Measurements from ENCODE around the gene ENPP4. TPM values are rescaled to one million over a fixed set of nuclear protein-coding genes. Genes with fewer than 3 reads are reported as not detected.
A peak's percentile ranks its signal among the peaks of the same experiment; 100 is the strongest.
"Not testable (repeated sequence)": the region's sequence is repeated elsewhere in the genome, so short reads cannot be mapped to it uniquely, and the experiment has no call there.

ENPP4 gene
- total RNA-seq, 1 experiment from 2014 or later, result 12.6 TPM

DNA sequence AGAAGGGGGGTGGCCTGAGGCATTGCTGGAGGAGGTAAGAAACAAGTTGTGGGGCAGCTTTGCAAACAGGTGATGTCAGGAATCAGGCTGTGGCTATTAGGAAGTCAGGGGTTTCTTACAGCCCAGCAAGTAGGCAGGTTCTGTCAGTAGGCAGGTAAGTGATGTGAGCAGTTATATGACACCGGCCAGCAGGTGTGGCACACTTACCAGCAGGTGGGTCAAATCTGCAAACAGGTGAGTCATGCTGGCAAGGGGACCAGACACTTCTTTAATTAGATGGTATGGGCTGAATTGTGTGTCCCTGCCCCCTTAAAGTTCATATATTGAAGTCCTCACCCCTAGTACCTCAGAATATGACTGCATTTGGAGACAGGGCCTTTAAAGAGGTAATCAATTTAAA is 16.4 kb upstream of the ENPP4 start:
- DNase-seq (ENCODE audit: low read depth in 1 of 2, low spot score in 2 of 2), result no peak
- no peaks in the 10 kb centered on the region for H3K27me3 ChIP-seq (replicated peaks)

DNA sequence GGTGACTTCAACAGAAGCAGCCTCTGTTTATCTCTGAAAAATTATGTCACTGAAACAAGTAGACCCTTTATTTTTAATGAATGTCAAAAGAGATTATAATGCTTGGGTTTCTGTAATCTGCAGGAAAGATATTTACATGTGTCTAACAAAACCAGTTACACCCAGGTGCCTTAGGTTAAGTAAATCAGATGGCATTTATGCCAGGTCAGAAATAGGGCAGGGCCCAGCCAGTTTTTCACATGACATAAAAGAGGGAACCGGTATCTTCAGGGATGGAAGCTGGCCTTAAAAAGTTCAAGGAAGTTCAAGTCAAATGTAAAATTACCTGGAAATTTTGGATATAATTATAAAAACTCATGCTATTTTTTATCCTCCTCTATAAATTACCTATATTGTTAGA is 14.2 kb upstream of the ENPP4 start:
- Histone ChIP-seq H3K9me3 (replicated peaks) (no peaks in the 10 kb centered on the region), H3K4me1 (replicated peaks) (no peaks in the 10 kb centered on the region)
- DNase-seq (ENCODE audit: low read depth in 1 of 2, low spot score in 2 of 2), result no peak

More for the DNA sequence above, 16.4 kb upstream of the ENPP4 start:
- H3K9me3 ChIP-seq (replicated peaks), result no peaks in the 10 kb centered on the region
- H3K4me3 ChIP-seq, result no peak overlapping the region
- no peak overlapping the region for H3K27ac ChIP-seq
- no peaks in the 10 kb centered on the region for H3K36me3 ChIP-seq
- H3K4me1 ChIP-seq (replicated peaks), result no peaks in the 10 kb centered on the region

DNA sequence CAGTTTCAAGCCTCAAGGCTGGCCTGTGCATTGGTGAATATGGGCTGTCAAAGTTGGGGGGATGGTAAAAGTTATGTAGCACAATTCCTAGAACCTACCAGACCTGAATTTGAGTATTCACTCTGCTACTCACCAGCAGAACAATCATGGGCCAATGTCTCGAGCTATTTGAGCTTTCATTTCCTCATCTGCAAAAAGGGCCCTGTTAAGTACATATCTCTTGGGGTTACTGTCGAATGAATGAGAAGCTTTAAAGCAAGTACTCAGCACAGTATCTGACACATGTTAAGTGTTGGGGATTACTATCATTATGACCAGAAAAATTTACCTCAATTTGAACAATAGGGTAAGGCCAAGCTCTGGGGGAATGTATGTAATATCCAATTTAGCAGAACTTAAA is 13.5 kb upstream of the ENPP4 start:
- Histone ChIP-seq H3K9me3 (replicated peaks) (no peaks in the 10 kb centered on the region), H3K4me1 (replicated peaks) (no peaks in the 10 kb centered on the region), H3K4me3 (no peak overlapping the region), H3K27me3 (replicated peaks) (no peaks in the 10 kb centered on the region), H3K27ac (no peak overlapping the region), H3K36me3 (no peaks in the 10 kb centered on the region)
- DNase-seq (ENCODE audit: low read depth in 1 of 2, low spot score in 2 of 2), result no peak

More for the DNA sequence above, 14.2 kb upstream of the ENPP4 start:
- no peak overlapping the region for H3K27ac ChIP-seq
- no peak overlapping the region for H3K4me3 ChIP-seq
- H3K27me3 ChIP-seq (replicated peaks), result no peaks in the 10 kb centered on the region
- H3K36me3 ChIP-seq, result no peaks in the 10 kb centered on the region

DNA sequence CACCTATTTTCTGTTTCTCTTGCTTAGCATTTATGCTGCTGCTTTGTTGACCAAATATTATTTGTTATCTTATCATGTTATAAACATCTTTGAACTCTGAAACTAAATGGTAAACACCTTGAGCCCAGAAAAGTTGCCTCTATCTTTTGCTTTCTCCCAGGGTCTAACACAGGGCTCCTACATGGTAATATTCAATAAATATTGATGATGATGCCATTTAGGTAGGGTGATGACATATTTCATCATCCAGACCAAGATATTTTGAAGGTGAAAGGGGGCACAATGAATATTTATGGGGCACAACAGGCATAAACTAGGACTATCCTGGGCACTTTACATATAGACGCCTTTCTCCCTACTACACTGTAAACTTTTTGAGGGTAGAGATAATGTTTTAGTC is 11.6 kb upstream of the ENPP4 start:
- no peaks in the 10 kb centered on the region for H3K27me3 ChIP-seq (replicated peaks)
- no peak for DNase-seq (ENCODE audit: low read depth in 1 of 2, low spot score in 2 of 2)
- no peak overlapping the region for H3K4me3 ChIP-seq
- no peak overlapping the region for H3K27ac ChIP-seq
- no peaks in the 10 kb centered on the region for H3K4me1 ChIP-seq (replicated peaks)
- no peaks in the 10 kb centered on the region for H3K9me3 ChIP-seq (replicated peaks)
- no peaks in the 10 kb centered on the region for H3K36me3 ChIP-seq

DNA sequence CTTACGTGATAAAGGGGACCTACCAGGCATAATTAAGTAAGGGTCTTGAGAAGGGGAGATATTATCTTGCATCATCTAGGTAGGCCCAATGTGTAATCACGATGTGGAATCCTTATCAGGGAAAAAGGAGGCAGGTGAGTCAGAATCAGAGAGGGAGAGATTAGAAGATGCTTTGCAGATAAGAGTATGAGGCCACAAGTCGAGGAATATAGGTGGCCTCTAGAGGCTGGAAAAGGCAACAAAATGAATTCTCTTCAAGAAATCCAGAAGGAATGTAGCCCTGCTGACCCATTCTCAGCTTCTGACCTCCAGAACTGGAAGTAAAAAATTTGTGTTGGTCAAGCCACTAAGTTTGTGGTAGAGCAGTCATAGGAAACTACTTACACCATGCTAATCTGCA is 11.0 kb upstream of the ENPP4 start:
- no peaks in the 10 kb centered on the region for H3K36me3 ChIP-seq
- no peak overlapping the region for H3K27ac ChIP-seq
- no peak overlapping the region for H3K4me3 ChIP-seq
- no peaks in the 10 kb centered on the region for H3K9me3 ChIP-seq (replicated peaks)
- no peaks in the 10 kb centered on the region for H3K27me3 ChIP-seq (replicated peaks)
- DNase-seq (ENCODE audit: low read depth in 1 of 2, low spot score in 2 of 2), result no peak
- no peaks in the 10 kb centered on the region for H3K4me1 ChIP-seq (replicated peaks)

DNA sequence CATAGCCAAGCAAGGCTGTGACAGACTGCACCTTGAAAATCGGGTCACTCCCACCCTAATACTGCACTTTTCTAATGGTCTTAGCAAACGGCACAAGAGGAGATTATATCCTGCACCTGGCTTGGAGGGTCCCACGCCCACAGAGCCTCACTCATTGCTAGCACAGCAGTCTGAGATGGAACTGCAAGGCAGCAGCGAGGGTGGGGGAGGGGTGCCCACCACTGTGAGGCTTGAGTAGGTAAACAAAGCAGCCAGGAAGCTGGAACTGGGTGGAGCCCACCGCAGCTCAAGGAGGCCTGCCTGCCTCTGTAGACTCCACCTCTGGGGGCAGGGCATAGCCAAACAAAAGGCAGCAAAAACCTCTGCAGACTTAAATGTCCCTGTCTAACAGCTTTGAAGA is 10.1 kb upstream of the ENPP4 start:
- not testable (repeated sequence) for DNase-seq (ENCODE audit: low read depth in 1 of 2, low spot score in 2 of 2); H3K9me3 ChIP-seq (replicated peaks); H3K4me3 ChIP-seq; H3K36me3 ChIP-seq; H3K27me3 ChIP-seq (replicated peaks); H3K27ac ChIP-seq; H3K4me1 ChIP-seq (replicated peaks)

DNA sequence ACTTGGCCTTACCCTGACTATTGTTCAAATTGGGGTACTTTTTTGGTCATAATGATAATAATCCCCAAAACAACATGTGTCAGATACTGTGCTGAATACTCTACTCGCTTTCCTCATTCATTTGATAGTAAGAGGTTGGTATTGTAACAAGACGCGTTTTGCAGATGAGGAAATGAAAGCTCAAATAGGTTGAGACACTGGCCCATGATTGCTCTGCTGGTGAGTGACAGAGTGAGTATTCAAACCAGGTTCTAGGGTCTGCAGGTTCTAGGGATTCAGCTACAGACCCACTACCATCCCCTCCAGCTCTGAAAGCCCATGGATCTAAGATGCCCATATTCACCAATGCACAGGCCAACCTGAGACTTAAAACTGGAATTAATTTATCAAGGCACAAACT is 1.3 kb upstream of the ENPP4 start:
- no peak for DNase-seq (ENCODE audit: low read depth in 1 of 2, low spot score in 2 of 2)

DNA sequence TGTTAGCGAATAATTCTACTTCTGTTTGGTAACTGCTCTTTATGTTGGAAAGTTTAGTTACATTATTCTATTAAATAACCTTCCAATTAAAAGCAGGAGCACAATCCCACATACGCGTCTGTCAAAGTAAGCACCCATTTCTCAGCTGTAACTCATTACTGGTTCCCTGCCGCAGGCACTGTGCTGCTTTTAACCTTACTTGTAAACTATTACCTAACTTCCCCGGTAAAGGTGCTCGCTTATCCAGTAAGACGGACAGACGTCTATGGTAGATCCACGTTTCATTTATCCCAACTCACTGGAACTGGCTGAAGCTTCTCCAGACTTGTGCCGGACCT is 529 bp upstream of the ENPP4 start:
- Histone ChIP-seq H3K36me3 (no peaks in the 10 kb centered on the region), H3K4me3 (peak overlapping the region; percentile 49), H3K27me3 (replicated peaks) (peaks cover 8% of the 10 kb centered on the region; the same call in 1 of the 2 replicates), H3K27ac (no peak overlapping the region), H3K9me3 (replicated peaks) (no peaks in the 10 kb centered on the region), H3K4me1 (replicated peaks) (peaks cover 4% of the 10 kb centered on the region)
- no peak for DNase-seq (ENCODE audit: low read depth in 1 of 2, low spot score in 2 of 2)

More for the DNA sequence above, 1.3 kb upstream of the ENPP4 start:
- no peaks in the 10 kb centered on the region for H3K9me3 ChIP-seq (replicated peaks)
- H3K27me3 ChIP-seq (replicated peaks), result peaks cover 8% of the 10 kb centered on the region; the same call in 1 of the 2 replicates
- H3K4me3 ChIP-seq, result no peak overlapping the region
- no peaks in the 10 kb centered on the region for H3K36me3 ChIP-seq
- H3K4me1 ChIP-seq (replicated peaks), result peaks cover 4% of the 10 kb centered on the region
- H3K27ac ChIP-seq, result no peak overlapping the region

DNA sequence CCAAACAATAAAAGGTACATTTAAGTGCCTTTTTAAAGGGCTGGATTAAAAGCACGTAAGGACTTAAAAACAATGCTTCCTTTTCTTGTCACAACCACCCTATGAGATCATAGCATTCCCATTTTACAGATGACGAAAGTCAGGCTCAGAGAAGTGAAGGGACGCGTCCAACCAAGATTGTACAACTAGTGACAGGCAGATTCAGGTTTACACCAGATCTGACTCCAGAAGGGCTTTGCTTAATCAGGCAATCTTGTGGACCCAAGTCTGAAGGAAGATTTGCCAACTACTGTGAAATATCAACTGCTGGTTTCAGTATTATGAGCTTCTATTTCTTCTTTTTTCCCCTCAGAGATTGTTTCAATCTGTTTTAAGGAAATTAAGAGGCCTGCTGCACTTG is 877 bp downstream of the ENPP4 start:
- Histone ChIP-seq H3K36me3 (no peaks in the 10 kb centered on the region), H3K27ac (no peak overlapping the region), H3K9me3 (replicated peaks) (no peaks in the 10 kb centered on the region), H3K4me1 (replicated peaks) (peaks cover 4% of the 10 kb centered on the region), H3K4me3 (no peak overlapping the region; the same call in 1 of the 2 replicates), H3K27me3 (replicated peaks) (peaks cover 8% of the 10 kb centered on the region; the same call in 1 of the 2 replicates)
- DNase-seq (ENCODE audit: low read depth in 1 of 2, low spot score in 2 of 2), result no peak

DNA sequence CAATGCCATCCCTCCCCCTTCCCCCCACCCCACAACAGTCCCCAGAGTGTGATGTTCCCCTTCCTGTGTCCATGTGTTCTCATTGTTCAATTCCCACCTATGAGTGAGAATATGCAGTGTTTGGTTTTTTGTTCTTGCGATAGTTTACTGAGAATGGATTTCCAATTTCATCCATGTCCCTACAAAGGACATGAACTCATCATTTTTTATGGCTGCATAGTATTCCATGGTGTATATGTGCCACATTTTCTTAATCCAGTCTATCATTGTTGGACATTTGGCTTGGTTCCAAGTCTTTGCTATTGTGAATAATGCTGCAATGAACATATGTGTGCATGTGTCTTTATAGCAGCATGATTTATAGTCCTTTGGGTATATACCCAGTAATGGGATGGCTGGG is 1.5 kb downstream of the ENPP4 start:
- not testable (repeated sequence) for H3K27ac ChIP-seq; H3K36me3 ChIP-seq; H3K27me3 ChIP-seq (replicated peaks); H3K9me3 ChIP-seq (replicated peaks); DNase-seq (ENCODE audit: low read depth in 1 of 2, low spot score in 2 of 2); H3K4me1 ChIP-seq (replicated peaks); H3K4me3 ChIP-seq

DNA sequence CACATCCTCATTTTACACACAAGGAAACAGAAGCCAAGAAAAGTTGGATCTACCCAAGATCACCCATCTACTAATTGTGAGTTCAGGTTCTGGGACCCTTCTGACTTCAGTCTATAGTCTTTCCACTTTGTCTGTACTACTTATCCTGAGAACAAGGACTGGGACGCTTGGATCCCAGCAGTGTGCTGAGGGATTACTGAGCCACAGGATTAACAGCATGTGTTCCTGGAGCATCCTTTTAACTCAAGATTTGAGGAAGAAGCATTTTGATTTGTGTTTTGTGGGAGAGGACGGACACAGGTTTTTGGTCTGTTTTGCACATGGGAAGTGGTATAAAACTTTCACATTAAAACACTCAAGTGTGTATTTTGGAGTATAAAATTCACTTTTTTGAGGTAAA is 4.4 kb downstream of the ENPP4 start:
- H3K9me3 ChIP-seq (replicated peaks), result no peaks in the 10 kb centered on the region
- H3K4me1 ChIP-seq (replicated peaks), result peaks cover 4% of the 10 kb centered on the region
- no peaks in the 10 kb centered on the region for H3K36me3 ChIP-seq
- H3K27ac ChIP-seq, result no peak overlapping the region
- no peak for DNase-seq (ENCODE audit: low read depth in 1 of 2, low spot score in 2 of 2)
- no peak overlapping the region for H3K4me3 ChIP-seq
- H3K27me3 ChIP-seq (replicated peaks), result 0 out of 2 replicates have a peak, but pooled peaks cover 2% of the 10 kb centered on the region

DNA sequence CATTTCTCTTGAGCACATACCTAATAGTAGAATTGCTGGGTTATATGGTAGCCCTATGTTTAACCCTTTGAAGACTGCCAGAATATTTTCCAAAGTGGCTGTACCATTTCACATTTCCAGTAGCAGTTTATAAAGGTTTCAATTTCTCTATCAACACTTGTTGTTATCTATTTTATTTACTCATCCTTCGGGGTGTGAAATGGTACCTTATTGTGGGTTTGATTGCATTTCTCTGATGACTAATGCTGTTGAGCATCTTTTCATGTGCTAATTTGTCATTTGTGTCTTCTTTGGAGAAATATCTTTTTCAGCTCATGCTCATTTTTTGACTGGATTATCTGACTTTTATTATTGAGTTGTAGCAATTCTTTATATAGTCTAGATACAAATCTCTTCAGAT is 5.4 kb downstream of the ENPP4 start:
- no peak for DNase-seq (ENCODE audit: low read depth in 1 of 2, low spot score in 2 of 2)
- no peak overlapping the region for H3K27ac ChIP-seq
- H3K9me3 ChIP-seq (replicated peaks), result no peaks in the 10 kb centered on the region
- H3K36me3 ChIP-seq, result no peaks in the 10 kb centered on the region
- H3K4me3 ChIP-seq, result no peak overlapping the region
- H3K27me3 ChIP-seq (replicated peaks), result 0 out of 2 replicates have a peak, but pooled peaks cover 2% of the 10 kb centered on the region
- no peaks in the 10 kb centered on the region for H3K4me1 ChIP-seq (replicated peaks)

DNA sequence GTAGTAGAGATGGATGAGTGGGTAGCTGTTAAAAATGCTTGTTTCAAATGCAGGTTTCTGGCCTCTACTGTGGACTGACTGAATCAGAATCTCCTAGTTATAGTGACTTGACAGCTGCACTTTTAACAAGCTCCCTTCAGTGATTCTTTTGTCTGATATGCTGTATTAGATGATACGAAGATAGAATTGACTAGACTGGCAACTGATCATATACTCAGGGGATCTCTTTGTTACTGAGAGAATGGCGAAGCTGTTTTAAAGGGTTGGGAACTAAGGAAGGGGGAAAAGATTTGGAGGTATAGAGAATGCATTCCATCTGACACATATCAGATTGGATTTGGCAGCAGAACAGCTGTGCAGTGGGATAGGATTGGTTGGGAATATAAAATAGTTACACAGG is 7.0 kb downstream of the ENPP4 start:
- Histone ChIP-seq H3K36me3 (no peaks in the 10 kb centered on the region), H3K9me3 (replicated peaks) (no peaks in the 10 kb centered on the region), H3K27me3 (replicated peaks) (no peaks in the 10 kb centered on the region), H3K4me3 (no peak overlapping the region), H3K27ac (no peak overlapping the region), H3K4me1 (replicated peaks) (no peaks in the 10 kb centered on the region)
- no peak for DNase-seq (ENCODE audit: low read depth in 1 of 2, low spot score in 2 of 2)

DNA sequence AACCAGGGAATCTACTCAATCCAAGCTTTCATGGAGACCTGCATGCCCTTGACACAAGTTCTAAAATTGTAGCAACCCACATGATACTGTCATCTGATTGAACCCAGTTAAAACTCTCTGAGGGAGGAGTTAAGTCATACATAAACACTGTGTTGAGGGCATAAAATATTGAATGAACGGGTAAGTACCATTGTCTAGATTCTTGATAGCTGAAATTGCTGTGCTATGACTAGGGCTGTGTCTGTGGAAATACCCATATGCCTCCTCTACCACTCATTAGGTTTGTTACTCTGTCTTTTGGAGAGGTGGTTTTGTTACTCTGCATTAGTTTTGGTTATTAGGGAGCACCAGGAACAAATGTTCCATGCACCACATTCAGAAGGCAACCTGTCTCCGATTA is 7.6 kb downstream of the ENPP4 start:
- Histone ChIP-seq H3K27me3 (replicated peaks) (no peaks in the 10 kb centered on the region), H3K4me1 (replicated peaks) (no peaks in the 10 kb centered on the region), H3K27ac (no peak overlapping the region)

DNA sequence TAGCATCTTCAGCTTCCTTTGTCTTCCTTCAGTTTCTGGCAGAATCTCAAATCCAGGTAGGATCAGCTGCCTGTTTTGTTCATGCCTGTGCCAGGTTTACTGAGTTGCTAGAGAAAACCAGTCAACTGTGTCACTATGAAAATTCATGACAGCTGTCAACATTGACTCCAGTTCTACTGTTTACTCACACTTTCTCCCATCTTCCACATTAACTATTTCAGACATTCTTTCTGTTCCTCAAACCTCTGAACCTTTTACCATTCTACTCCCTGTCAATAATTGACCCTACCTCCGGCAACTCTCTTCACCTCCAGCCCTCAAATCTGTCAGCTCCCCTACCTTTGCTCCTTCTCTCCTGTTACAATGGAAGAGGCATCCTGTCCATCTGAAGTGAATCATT is 8.5 kb downstream of the ENPP4 start:
- no peak for DNase-seq (ENCODE audit: low read depth in 1 of 2, low spot score in 2 of 2)
- no peaks in the 10 kb centered on the region for H3K4me1 ChIP-seq (replicated peaks)
- no peak overlapping the region for H3K4me3 ChIP-seq
- H3K27me3 ChIP-seq (replicated peaks), result no peaks in the 10 kb centered on the region
- no peak overlapping the region for H3K27ac ChIP-seq
- no peaks in the 10 kb centered on the region for H3K9me3 ChIP-seq (replicated peaks)
- no peaks in the 10 kb centered on the region for H3K36me3 ChIP-seq

More for the DNA sequence above, 7.6 kb downstream of the ENPP4 start:
- no peaks in the 10 kb centered on the region for H3K9me3 ChIP-seq (replicated peaks)
- H3K4me3 ChIP-seq, result no peak overlapping the region
- no peak for DNase-seq (ENCODE audit: low read depth in 1 of 2, low spot score in 2 of 2)
- H3K36me3 ChIP-seq, result no peaks in the 10 kb centered on the region

Measured in SJSA1 (cell line).